ENCODE results near the gene GTF2H3.
A peak's percentile ranks its signal among the peaks of the same experiment; 100 is the strongest.

The GTF2H3 gene

DNA sequence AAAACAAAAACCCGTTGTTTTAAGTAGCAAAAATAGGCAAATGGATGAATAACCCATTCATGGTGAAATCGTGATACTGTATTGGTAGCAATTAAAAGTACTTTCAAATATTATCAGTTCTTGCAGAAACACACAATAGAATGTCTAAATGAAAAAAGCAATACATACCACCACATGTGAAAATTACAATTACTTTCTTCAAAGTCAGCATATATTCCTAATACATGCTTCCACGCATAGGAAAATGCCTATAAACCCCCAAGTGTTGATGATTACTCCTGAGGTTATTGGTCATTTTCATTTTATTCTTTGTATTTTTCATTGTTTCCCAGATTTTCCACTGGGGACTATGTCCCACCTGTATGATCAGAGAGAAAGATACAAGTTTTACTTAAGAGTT, 16.5 kb upstream of the GTF2H3 start:
- H3K9me3 Mint-ChIP-seq = no peaks in the 10 kb centered on the region
- H3K4me1 Mint-ChIP-seq (ENCODE audit: low read depth) = peaks cover 21% of the 10 kb centered on the region
- H3K27me3 Mint-ChIP-seq = no peaks in the 10 kb centered on the region
- peaks cover 97% of the 10 kb centered on the region for H3K36me3 Mint-ChIP-seq (ENCODE audit: low read depth)
- no peak overlapping the region for H3K4me3 Mint-ChIP-seq
- no peak for DNase-seq
- peak overlapping the region; percentile 82 for H3K27ac Mint-ChIP-seq

- peak overlapping the region; percentile 82 for H3K27ac Mint-ChIP-seq
- no peaks in the 10 kb centered on the region for H3K27me3 Mint-ChIP-seq
- peaks cover 18% of the 10 kb centered on the region for H3K4me1 Mint-ChIP-seq (ENCODE audit: low read depth)
- H3K9me3 Mint-ChIP-seq = no peaks in the 10 kb centered on the region
- no peak overlapping the region for H3K4me3 Mint-ChIP-seq
- no peak for DNase-seq
- peaks cover 97% of the 10 kb centered on the region for H3K36me3 Mint-ChIP-seq (ENCODE audit: low read depth)
Measured at GRCh38 chr12:123617580-123617979, 16.0 kb upstream of the GTF2H3 start.

DNA sequence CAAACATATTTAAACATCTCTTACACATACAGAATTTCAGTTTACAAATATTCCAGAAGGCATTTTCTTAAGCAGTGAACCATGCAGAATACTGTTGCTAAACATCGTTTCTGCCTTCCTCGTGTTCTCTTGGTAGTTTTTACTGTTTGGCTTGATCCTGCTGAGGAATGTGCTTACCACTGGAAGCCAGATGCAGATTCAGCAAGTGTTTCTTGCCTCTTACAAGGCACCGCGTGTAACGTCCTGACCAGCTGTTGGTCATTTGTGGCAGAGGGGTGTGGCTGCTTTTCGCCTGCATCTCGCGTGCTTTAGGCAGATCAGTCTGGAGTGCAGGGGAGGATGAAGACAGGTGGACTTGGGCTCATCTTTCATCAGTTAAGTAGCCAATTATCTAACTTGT, 12.5 kb upstream of the GTF2H3 start:
- no peaks in the 10 kb centered on the region for H3K27me3 Mint-ChIP-seq
- H3K4me1 Mint-ChIP-seq (ENCODE audit: low read depth) = peaks cover 12% of the 10 kb centered on the region
- H3K36me3 Mint-ChIP-seq (ENCODE audit: low read depth) = peaks cover 89% of the 10 kb centered on the region
- peak overlapping the region; percentile 79 for H3K27ac Mint-ChIP-seq
- H3K9me3 Mint-ChIP-seq = no peaks in the 10 kb centered on the region
- H3K4me3 Mint-ChIP-seq = no peak overlapping the region
- DNase-seq = no peak

GRCh38 chr12:123621619-123622530, 11.8 kb upstream of the GTF2H3 start:
- no peaks in the 10 kb centered on the region for H3K27me3 Mint-ChIP-seq
- H3K9me3 Mint-ChIP-seq = no peaks in the 10 kb centered on the region
- H3K27ac Mint-ChIP-seq = peak overlapping the region; percentile 79
- peaks cover 12% of the 10 kb centered on the region for H3K4me1 Mint-ChIP-seq (ENCODE audit: low read depth)
- H3K36me3 Mint-ChIP-seq (ENCODE audit: low read depth) = peaks cover 89% of the 10 kb centered on the region
- no peak overlapping the region for H3K4me3 Mint-ChIP-seq
- no peak for DNase-seq

- H3K9me3 Mint-ChIP-seq = no peaks in the 10 kb centered on the region
- no peaks in the 10 kb centered on the region for H3K27me3 Mint-ChIP-seq
- H3K27ac Mint-ChIP-seq = peak overlapping the region; percentile 98
- H3K4me3 Mint-ChIP-seq = peak overlapping the region; percentile 99
- peaks cover 41% of the 10 kb centered on the region for H3K4me1 Mint-ChIP-seq (ENCODE audit: low read depth)
- peaks cover 70% of the 10 kb centered on the region for H3K36me3 Mint-ChIP-seq (ENCODE audit: low read depth)
- peak; percentile 48 for DNase-seq
Measured at GRCh38 chr12:123634142-123634561, 523 bp downstream of the GTF2H3 start.

DNA sequence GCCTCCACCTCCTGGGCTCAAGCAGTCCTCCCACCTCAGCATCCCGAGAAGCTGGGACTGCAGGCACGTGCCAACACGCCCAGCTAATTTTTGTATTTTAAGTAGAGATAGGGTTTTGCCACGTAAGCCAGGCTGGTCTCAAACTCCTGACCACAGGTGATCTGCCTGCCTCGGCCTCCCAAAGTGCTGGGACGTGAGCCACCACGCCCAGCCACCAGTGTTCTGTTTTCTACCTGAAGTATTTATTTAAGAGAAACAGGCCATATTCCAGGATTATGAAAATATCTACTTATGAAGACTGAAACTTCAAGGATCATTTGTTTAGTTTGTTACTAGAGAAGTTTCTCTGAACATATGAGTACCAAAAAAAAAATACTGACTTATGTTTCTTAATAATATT, 10.3 kb downstream of the GTF2H3 start:
- Mint-ChIP-seq H3K4me3 (no peak overlapping the region), H3K27me3 (no peaks in the 10 kb centered on the region), H3K27ac (no peak overlapping the region), H3K9me3 (no peaks in the 10 kb centered on the region), H3K36me3 (ENCODE audit: low read depth) (peaks cover 85% of the 10 kb centered on the region), H3K4me1 (ENCODE audit: low read depth) (peaks cover 2% of the 10 kb centered on the region)
- DNase-seq = no peak

DNA sequence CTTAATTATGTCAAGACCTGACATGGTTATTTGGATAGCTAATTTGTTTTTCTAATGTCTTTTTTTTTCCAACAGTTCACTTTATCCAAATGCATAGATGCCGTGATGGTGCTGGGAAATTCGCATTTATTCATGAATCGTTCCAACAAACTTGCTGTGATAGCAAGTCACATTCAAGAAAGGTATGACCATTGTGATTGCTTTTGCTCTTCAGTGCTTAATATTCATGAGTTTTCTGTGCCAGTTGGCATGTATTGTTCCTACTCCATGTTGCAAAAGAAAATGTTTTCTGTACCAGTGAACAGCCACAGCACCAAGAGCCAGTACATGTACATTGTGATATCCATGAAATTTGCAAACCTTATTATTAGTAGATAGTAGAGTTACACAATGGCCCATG, 11.8 kb downstream of the GTF2H3 start:
- Mint-ChIP-seq H3K36me3 (ENCODE audit: low read depth) (peaks cover 92% of the 10 kb centered on the region), H3K27ac (no peak overlapping the region), H3K27me3 (no peaks in the 10 kb centered on the region), H3K9me3 (no peaks in the 10 kb centered on the region), H3K4me1 (ENCODE audit: low read depth) (no peaks in the 10 kb centered on the region), H3K4me3 (no peak overlapping the region)
- DNase-seq = no peak

GRCh38 chr12:123645878-123646277, 12.2 kb downstream of the GTF2H3 start:
- H3K4me1 Mint-ChIP-seq (ENCODE audit: low read depth) = no peaks in the 10 kb centered on the region
- no peaks in the 10 kb centered on the region for H3K27me3 Mint-ChIP-seq
- no peak overlapping the region for H3K27ac Mint-ChIP-seq
- H3K9me3 Mint-ChIP-seq = no peaks in the 10 kb centered on the region
- peaks cover 92% of the 10 kb centered on the region for H3K36me3 Mint-ChIP-seq (ENCODE audit: low read depth)
- DNase-seq = no peak
- H3K4me3 Mint-ChIP-seq = no peak overlapping the region

DNA sequence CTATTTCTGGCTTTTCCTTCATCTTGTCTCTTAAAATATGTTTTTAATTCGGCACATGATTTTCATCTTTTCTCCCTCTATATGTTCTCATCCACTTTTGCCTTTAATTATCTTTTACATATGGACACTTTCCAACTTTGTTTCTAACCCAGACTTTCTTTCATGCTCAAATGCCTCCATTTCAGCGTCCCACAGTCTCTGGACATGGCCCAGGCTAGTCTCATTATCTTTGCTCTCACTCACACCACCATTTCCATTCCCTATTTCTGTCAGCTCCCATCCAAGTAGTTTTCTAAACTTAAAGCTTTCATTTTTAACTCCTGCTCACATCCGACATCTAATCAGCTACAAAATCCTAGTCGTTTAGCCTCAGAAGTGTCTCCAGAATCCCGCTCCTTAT, 14.8 kb downstream of the GTF2H3 start:
- Mint-ChIP-seq H3K4me3 (no peak overlapping the region), H3K27me3 (no peaks in the 10 kb centered on the region), H3K4me1 (ENCODE audit: low read depth) (no peaks in the 10 kb centered on the region), H3K27ac (no peak overlapping the region), H3K36me3 (ENCODE audit: low read depth) (peaks cover 94% of the 10 kb centered on the region), H3K9me3 (no peaks in the 10 kb centered on the region)
- no peak for DNase-seq

- H3K27ac Mint-ChIP-seq = no peak overlapping the region
- peaks cover 4% of the 10 kb centered on the region for H3K4me1 Mint-ChIP-seq (ENCODE audit: low read depth)
- no peaks in the 10 kb centered on the region for H3K9me3 Mint-ChIP-seq
- H3K4me3 Mint-ChIP-seq = no peak overlapping the region
- no peak for DNase-seq
- peaks cover 96% of the 10 kb centered on the region for H3K36me3 Mint-ChIP-seq (ENCODE audit: low read depth)
- H3K27me3 Mint-ChIP-seq = no peaks in the 10 kb centered on the region
Measured at GRCh38 chr12:123654129-123654701, 20.6 kb downstream of the GTF2H3 start.

GRCh38 chr12:123655420-123655819, 21.8 kb downstream of the GTF2H3 start:
- H3K4me3 Mint-ChIP-seq = no peak overlapping the region
- H3K27me3 Mint-ChIP-seq = no peaks in the 10 kb centered on the region
- no peak for DNase-seq
- H3K9me3 Mint-ChIP-seq = no peaks in the 10 kb centered on the region
- peaks cover 14% of the 10 kb centered on the region for H3K4me1 Mint-ChIP-seq (ENCODE audit: low read depth)
- H3K36me3 Mint-ChIP-seq (ENCODE audit: low read depth) = peaks cover 96% of the 10 kb centered on the region
- no peak overlapping the region for H3K27ac Mint-ChIP-seq

- Mint-ChIP-seq H3K4me1 (ENCODE audit: low read depth) (peaks cover 15% of the 10 kb centered on the region), H3K27ac (peak overlapping the region; percentile 53), H3K27me3 (no peaks in the 10 kb centered on the region)
Measured at GRCh38 chr12:123656392-123656791, 22.8 kb downstream of the GTF2H3 start.

GRCh38 chr12:123657211-123657610, 23.6 kb downstream of the GTF2H3 start:
- Mint-ChIP-seq H3K9me3 (no peaks in the 10 kb centered on the region), H3K27me3 (no peaks in the 10 kb centered on the region), H3K36me3 (ENCODE audit: low read depth) (peaks cover 90% of the 10 kb centered on the region), H3K4me1 (ENCODE audit: low read depth) (peaks cover 15% of the 10 kb centered on the region), H3K27ac (no peak overlapping the region), H3K4me3 (no peak overlapping the region)
- no peak for DNase-seq

More at GRCh38 chr12:123656392-123656791, 22.8 kb downstream of the GTF2H3 start:
- DNase-seq = no peak
- Mint-ChIP-seq H3K4me3 (no peak overlapping the region), H3K36me3 (ENCODE audit: low read depth) (peaks cover 95% of the 10 kb centered on the region), H3K9me3 (no peaks in the 10 kb centered on the region)

GRCh38 chr12:123659996-123660727, 26.5 kb downstream of the GTF2H3 start:
- H3K36me3 Mint-ChIP-seq (ENCODE audit: low read depth) = peaks cover 84% of the 10 kb centered on the region

More at GRCh38 chr12:123659996-123660727, 26.5 kb downstream of the GTF2H3 start:
- no peaks in the 10 kb centered on the region for H3K27me3 Mint-ChIP-seq
- H3K4me1 Mint-ChIP-seq (ENCODE audit: low read depth) = peaks cover 15% of the 10 kb centered on the region
- H3K9me3 Mint-ChIP-seq = no peaks in the 10 kb centered on the region
- DNase-seq = no peak
- peak overlapping the region; percentile 81 for H3K27ac Mint-ChIP-seq
- no peak overlapping the region for H3K4me3 Mint-ChIP-seq
